Measurements from ENCODE around the gene NEURL3. TPM values are rescaled to one million over a fixed set of nuclear protein-coding genes. Genes with fewer than 3 reads are reported as not detected.

The NEURL3 gene
- total and polyA plus RNA-seq, 2 donors (not counting 1 experiment from before 2014, with no cell fraction given) = not detected

DNA sequence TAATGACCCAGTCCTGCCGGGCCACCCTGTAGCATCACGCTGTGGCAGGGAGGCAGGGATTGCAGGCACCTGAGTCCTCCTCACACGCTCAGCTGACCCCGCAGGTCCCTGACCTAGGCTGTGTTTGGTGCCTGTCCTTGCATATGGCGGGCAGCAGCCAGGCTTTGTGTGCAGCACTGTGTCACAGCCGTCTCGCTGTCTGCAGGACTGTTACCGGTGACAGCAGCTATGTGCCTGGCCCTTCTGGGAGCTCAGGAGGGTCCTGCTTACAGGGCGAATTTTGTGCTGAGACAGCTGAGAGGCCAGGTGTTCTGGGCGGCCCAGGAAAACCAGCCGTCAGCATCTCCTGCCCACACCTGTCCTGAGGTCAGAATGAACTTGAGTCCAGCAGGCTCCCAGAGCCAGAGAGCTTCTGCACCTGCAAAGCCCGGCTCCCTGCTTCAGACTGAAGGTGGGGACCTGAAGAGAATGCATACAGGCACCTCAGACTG, 21.0 kb upstream of the NEURL3 start:
- Histone ChIP-seq H4K20me1 (ENCODE audit: control insufficient read depth, extremely low read depth, insufficient read depth, low read length) (no peaks in the 10 kb centered on the region), H3K9me3 (ENCODE audit: control insufficient read depth, insufficient read depth, low read depth, low read length) (no peaks in the 10 kb centered on the region), H3K27ac (ENCODE audit: insufficient read depth, low read length) (no peak overlapping the region), H3K27me3 (ENCODE audit: control insufficient read depth, insufficient read depth, low read length) (peaks cover 2% of the 10 kb centered on the region), H3K79me2 (ENCODE audit: control insufficient read depth, insufficient read depth, low read length) (no peaks in the 10 kb centered on the region), H3K4me2 (ENCODE audit: extremely low read depth, insufficient read depth, low read length) (no peak overlapping the region), H3K4me1 (ENCODE audit: control insufficient read depth, extremely low read depth, insufficient read depth, low read length) (peaks cover 12% of the 10 kb centered on the region), H3K9ac (ENCODE audit: insufficient read depth, low read length) (no peak overlapping the region), H3K4me3 (replicated peaks in 1 of 4; ENCODE audit: control extremely low read depth in 1 of 4, insufficient read depth in 1 of 4, low read depth in 3 of 4, low read length in 4 of 4) (no peak overlapping the region), H3K36me3 (ENCODE audit: control insufficient read depth, insufficient read depth, low read length) (no peaks in the 10 kb centered on the region), H2AFZ (ENCODE audit: low read length) (no peak overlapping the region)
- no peak for DNase-seq (ENCODE audit: low read depth in 2 of 2)
- TF ChIP-seq, protein P1, sequence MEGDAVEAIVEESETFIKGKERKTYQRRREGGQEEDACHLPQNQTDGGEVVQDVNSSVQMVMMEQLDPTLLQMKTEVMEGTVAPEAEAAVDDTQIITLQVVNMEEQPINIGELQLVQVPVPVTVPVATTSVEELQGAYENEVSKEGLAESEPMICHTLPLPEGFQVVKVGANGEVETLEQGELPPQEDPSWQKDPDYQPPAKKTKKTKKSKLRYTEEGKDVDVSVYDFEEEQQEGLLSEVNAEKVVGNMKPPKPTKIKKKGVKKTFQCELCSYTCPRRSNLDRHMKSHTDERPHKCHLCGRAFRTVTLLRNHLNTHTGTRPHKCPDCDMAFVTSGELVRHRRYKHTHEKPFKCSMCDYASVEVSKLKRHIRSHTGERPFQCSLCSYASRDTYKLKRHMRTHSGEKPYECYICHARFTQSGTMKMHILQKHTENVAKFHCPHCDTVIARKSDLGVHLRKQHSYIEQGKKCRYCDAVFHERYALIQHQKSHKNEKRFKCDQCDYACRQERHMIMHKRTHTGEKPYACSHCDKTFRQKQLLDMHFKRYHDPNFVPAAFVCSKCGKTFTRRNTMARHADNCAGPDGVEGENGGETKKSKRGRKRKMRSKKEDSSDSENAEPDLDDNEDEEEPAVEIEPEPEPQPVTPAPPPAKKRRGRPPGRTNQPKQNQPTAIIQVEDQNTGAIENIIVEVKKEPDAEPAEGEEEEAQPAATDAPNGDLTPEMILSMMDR (conservative IDR thresholded peaks at IDR 0.05 in 1 of 2, IDR thresholded peaks at IDR 0.05 in 1 of 2; ENCODE audit: low read depth in 1 of 2, low read length in 2 of 2) = no peak
- no peak for TF ChIP-seq EZH2 (IDR thresholded peaks at IDR 0.05; ENCODE audit: low read length, missing control alignments)

- Histone ChIP-seq H3K79me2 (ENCODE audit: control insufficient read depth, insufficient read depth, low read length) (no peaks in the 10 kb centered on the region), H3K4me2 (ENCODE audit: extremely low read depth, insufficient read depth, low read length) (no peak overlapping the region), H3K27me3 (ENCODE audit: control insufficient read depth, insufficient read depth, low read length) (peaks cover 2% of the 10 kb centered on the region), H3K36me3 (ENCODE audit: control insufficient read depth, insufficient read depth, low read length) (no peaks in the 10 kb centered on the region), H3K9me3 (ENCODE audit: control insufficient read depth, insufficient read depth, low read depth, low read length) (no peaks in the 10 kb centered on the region), H3K4me1 (ENCODE audit: control insufficient read depth, extremely low read depth, insufficient read depth, low read length) (peaks cover 10% of the 10 kb centered on the region), H3K27ac (ENCODE audit: insufficient read depth, low read length) (no peak overlapping the region), H3K4me3 (replicated peaks in 1 of 4; ENCODE audit: control extremely low read depth in 1 of 4, insufficient read depth in 1 of 4, low read depth in 3 of 4, low read length in 4 of 4) (no peak overlapping the region), H4K20me1 (ENCODE audit: control insufficient read depth, extremely low read depth, insufficient read depth, low read length) (no peaks in the 10 kb centered on the region), H3K9ac (ENCODE audit: insufficient read depth, low read length) (no peak overlapping the region), H2AFZ (ENCODE audit: low read length) (no peak overlapping the region)
- no peak for DNase-seq (ENCODE audit: low read depth in 2 of 2)
- TF ChIP-seq EZH2 (IDR thresholded peaks at IDR 0.05; ENCODE audit: low read length, missing control alignments) = no peak
- TF ChIP-seq, protein P1 (conservative IDR thresholded peaks at IDR 0.05 in 1 of 2, IDR thresholded peaks at IDR 0.05 in 1 of 2; ENCODE audit: low read depth in 1 of 2, low read length in 2 of 2) = no peak
Measured at GRCh38 chr2:96525211-96525507, 20.0 kb upstream of the NEURL3 start.

GRCh38 chr2:96524482-96525210, 19.5 kb upstream of the NEURL3 start:
- no peak overlapping the region for H2AFZ ChIP-seq (ENCODE audit: low read length)

More at GRCh38 chr2:96524482-96525210, 19.5 kb upstream of the NEURL3 start:
- Histone ChIP-seq H3K9me3 (ENCODE audit: control insufficient read depth, insufficient read depth, low read depth, low read length) (no peaks in the 10 kb centered on the region), H3K79me2 (ENCODE audit: control insufficient read depth, insufficient read depth, low read length) (no peaks in the 10 kb centered on the region), H3K4me2 (ENCODE audit: extremely low read depth, insufficient read depth, low read length) (no peak overlapping the region), H3K4me3 (replicated peaks in 1 of 4; ENCODE audit: control extremely low read depth in 1 of 4, insufficient read depth in 1 of 4, low read depth in 3 of 4, low read length in 4 of 4) (no peak overlapping the region), H3K27ac (ENCODE audit: insufficient read depth, low read length) (no peak overlapping the region), H3K9ac (ENCODE audit: insufficient read depth, low read length) (no peak overlapping the region), H4K20me1 (ENCODE audit: control insufficient read depth, extremely low read depth, insufficient read depth, low read length) (no peaks in the 10 kb centered on the region), H3K4me1 (ENCODE audit: control insufficient read depth, extremely low read depth, insufficient read depth, low read length) (peaks cover 10% of the 10 kb centered on the region), H3K27me3 (ENCODE audit: control insufficient read depth, insufficient read depth, low read length) (peaks cover 2% of the 10 kb centered on the region), H3K36me3 (ENCODE audit: control insufficient read depth, insufficient read depth, low read length) (no peaks in the 10 kb centered on the region)
- TF ChIP-seq, protein P1 (conservative IDR thresholded peaks at IDR 0.05 in 1 of 2, IDR thresholded peaks at IDR 0.05 in 1 of 2; ENCODE audit: low read depth in 1 of 2, low read length in 2 of 2) = no peak
- TF ChIP-seq EZH2 (IDR thresholded peaks at IDR 0.05; ENCODE audit: low read length, missing control alignments) = no peak
- no peak for DNase-seq (ENCODE audit: low read depth in 2 of 2)
